ENCODE results near the gene PRR13. TPM values are rescaled to one million over a fixed set of nuclear protein-coding genes. Genes with fewer than 3 reads are reported as not detected.
"Not testable (repeated sequence)": the region's sequence is repeated elsewhere in the genome, so short reads cannot be mapped to it uniquely, and the experiment has no call there.

The PRR13 gene
- total RNA-seq, 1 donor = 60.0 TPM

DNA sequence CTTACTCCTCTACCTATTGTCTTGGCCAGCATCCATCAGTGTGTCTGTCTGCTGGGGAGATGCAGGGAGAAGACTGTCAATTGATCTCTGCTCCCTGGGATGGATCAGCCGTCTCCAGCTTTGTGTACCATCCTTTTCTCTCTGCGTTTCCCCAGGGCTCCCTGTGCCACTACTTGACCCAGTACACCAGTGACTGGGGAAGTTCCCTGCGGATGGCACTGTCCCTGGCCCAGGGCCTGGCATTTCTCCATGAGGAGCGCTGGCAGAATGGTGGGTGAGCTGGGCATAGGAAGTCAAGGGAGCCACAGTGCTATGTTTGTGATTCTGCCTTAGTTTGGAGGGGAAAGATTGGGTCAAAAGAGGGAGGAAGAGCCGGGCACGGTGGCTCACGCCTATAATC, 12.8 kb upstream of the PRR13 start:
- TF ChIP-seq, protein P1, sequence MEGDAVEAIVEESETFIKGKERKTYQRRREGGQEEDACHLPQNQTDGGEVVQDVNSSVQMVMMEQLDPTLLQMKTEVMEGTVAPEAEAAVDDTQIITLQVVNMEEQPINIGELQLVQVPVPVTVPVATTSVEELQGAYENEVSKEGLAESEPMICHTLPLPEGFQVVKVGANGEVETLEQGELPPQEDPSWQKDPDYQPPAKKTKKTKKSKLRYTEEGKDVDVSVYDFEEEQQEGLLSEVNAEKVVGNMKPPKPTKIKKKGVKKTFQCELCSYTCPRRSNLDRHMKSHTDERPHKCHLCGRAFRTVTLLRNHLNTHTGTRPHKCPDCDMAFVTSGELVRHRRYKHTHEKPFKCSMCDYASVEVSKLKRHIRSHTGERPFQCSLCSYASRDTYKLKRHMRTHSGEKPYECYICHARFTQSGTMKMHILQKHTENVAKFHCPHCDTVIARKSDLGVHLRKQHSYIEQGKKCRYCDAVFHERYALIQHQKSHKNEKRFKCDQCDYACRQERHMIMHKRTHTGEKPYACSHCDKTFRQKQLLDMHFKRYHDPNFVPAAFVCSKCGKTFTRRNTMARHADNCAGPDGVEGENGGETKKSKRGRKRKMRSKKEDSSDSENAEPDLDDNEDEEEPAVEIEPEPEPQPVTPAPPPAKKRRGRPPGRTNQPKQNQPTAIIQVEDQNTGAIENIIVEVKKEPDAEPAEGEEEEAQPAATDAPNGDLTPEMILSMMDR (IDR thresholded peaks at IDR 0.05; ENCODE audit: insufficient read depth, low read length) = no peak
- DNase-seq (ENCODE audit: low read depth) = no peak
- no peak overlapping the region for H3K4me3 ChIP-seq (ENCODE audit: low read depth, low read length)

DNA sequence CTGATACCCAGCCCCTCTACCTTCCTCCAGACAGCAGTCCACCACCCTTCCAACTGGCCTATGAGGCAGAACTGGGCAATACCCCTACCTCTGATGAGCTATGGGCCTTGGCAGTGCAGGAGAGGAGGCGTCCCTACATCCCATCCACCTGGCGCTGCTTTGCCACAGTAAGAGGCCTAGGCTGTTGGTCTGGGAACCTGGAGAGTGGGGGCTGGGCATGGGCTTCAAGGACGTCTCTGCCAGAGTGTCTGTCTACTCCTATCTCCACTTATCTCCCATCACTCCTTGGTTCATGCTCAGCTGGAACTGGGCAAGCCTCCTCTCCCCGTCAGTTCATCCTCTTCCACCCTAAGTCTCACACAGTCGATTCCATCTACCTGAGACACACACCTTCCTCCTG, 11.4 kb upstream of the PRR13 start:
- no peak overlapping the region for H3K4me3 ChIP-seq (ENCODE audit: low read depth, low read length)
- no peak for DNase-seq (ENCODE audit: low read depth)
- TF ChIP-seq, protein P1 (IDR thresholded peaks at IDR 0.05; ENCODE audit: insufficient read depth, low read length) = no peak

DNA sequence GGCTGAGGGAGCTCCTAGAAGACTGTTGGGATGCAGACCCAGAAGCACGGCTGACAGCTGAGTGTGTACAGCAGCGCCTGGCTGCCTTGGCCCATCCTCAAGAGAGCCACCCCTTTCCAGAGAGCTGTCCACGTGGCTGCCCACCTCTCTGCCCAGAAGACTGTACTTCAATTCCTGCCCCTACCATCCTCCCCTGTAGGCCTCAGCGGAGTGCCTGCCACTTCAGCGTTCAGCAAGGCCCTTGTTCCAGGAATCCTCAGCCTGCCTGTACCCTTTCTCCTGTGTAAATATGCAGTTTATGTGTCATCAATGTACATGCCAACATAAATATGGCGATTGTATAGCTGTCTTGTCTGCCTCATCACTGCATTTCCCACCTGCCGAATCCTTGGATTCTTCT, 10.3 kb upstream of the PRR13 start:
- TF ChIP-seq, protein P1 (IDR thresholded peaks at IDR 0.05; ENCODE audit: insufficient read depth, low read length) = no peak
- DNase-seq (ENCODE audit: low read depth) = no peak

DNA sequence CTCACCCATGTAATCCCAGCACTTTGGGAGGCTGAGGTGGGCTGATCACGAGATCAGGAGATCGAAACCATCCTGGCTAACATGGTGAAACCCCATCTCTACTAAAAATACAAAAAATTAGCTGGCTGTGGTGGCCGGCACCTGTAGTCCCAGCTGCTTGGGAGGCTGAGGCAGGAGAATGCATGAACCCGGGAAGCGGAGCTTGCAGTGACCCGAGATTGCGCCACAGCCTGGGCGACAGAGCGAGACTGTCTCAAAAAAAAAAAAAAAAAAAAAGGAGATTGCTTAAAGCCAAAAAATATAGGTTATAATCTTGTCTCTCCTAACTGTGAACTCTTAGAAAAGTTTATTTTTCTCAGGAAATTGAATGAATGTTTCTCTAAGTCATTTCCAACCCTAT, 6.2 kb upstream of the PRR13 start:
- H3K4me3 ChIP-seq (ENCODE audit: low read depth, low read length); DNase-seq (ENCODE audit: low read depth): not testable (repeated sequence)

More for the DNA sequence above, 10.3 kb upstream of the PRR13 start:
- no peak overlapping the region for H3K4me3 ChIP-seq (ENCODE audit: low read depth, low read length)

DNA sequence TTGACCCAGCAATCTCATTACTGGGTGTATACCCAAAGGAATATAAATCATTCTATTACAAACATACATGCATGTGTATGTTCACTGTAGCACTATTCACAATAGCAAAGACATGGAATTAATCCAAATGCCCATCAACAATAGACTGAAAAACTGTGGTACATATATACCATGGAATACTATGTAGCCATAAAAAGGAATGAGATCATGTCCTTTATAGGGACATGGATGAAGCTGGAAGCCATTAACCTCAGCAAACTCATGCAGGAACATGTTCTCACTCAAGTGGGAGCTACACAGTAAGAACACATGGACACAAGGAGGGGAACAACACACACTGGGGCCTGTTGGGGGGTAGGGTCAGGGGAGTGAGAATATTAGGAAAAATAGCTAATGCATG, 2.0 kb upstream of the PRR13 start:
- not testable (repeated sequence) for H3K4me3 ChIP-seq (ENCODE audit: low read depth, low read length)

DNA sequence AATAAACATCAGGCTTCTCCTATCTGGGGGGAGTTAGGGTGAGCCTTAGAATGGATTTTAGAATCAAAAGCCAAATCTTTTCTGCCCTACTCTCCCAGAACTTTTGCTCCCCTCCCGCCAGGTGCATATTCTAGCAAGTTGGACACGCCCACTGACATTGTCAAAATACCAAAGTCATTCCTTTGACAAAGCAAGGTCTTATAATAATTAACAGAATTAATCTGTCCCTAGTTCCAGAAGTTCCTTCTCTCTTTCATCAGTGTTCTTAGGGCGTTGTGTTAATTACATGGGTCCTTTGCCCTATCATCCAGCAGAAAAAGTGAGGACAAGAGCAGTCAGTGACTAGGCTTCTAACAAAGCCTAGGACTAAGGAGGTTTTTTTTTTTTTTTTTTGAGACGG, 2.4 kb downstream of the PRR13 start:
- no peak for DNase-seq (ENCODE audit: low read depth)
- TF ChIP-seq, protein P1 (IDR thresholded peaks at IDR 0.05; ENCODE audit: insufficient read depth, low read length) = no peak
- no peak overlapping the region for H3K4me3 ChIP-seq (ENCODE audit: low read depth, low read length)

More for the DNA sequence above, 2.0 kb upstream of the PRR13 start:
- DNase-seq (ENCODE audit: low read depth) = not testable (repeated sequence)

DNA sequence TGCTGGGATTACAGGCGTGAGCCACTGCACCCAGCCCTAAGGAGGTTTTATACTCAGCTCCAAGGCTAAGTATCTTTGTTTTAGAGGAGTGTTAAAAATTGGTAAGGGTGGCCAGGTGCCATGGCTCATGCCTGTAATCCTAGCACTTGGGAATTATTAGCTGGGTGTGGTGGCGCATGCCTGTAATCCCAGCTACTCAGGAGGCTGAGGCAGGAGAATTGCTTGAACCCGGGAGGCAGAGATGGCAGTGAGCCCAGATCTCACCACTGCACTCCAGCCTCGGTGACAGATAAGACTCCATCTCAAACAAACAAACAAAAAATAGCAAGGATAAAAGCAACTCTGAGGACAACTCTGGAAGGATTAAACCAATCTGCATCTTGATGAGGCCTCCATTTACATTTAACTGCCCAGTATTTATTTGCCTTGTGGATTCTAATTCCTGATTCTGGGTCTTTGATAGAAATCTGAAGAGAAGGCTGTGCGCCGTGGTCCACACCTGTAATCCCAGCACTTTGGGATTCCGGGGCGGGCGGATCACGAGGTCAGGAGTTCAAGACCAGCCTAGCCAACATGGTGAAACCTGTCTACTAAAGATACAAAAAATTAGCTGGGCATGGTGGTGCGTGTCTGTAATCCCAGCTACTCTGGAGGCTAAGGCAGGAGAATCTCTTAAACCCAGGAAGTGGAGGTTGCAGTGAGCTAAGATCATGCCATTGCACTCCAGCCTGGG, 3.2 kb downstream of the PRR13 start:
- DNase-seq (ENCODE audit: low read depth); H3K4me3 ChIP-seq (ENCODE audit: low read depth, low read length): not testable (repeated sequence)

DNA sequence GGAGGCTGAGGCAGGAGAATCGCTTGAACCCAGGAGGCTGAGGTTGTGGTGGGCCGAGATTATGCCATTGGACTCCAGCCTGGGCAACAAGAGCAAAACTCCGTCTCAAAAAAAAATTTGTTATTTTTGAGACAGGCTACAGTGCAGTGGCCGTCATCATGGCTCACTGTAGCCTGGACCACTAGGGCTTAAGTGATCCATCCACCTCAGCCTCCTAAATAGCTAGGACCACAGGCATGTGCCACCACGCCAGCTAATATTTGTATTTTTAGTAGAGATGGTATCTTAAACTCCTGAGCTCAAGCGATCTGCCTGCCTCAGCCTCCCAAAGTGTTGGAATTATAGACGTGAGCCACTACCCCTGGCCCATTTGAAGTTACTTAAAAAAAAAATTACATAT, 9.4 kb downstream of the PRR13 start:
- no peak for DNase-seq (ENCODE audit: low read depth)
- TF ChIP-seq, protein P1 (IDR thresholded peaks at IDR 0.05; ENCODE audit: insufficient read depth, low read length) = no peak
- no peak overlapping the region for H3K4me3 ChIP-seq (ENCODE audit: low read depth, low read length)

Data from fibroblast of the aortic adventitia (primary cell).